HCT116 (cell line): ENCODE results near the gene SDCCAG8. TPM values are rescaled to one million over a fixed set of nuclear protein-coding genes. Genes with fewer than 3 reads are reported as not detected.

Source experiments
- ATAC-seq: fragments of 200-7000 bp; cut with Tn5 transposase; 2 replicates; pipeline ENCODE4 v1.9.1; 2020; ENCODE audit warnings: mild to moderate bottlenecking, moderate library complexity
- BruUV-seq: library from RNA; stranded (reverse); fragments of 400-500 nt; replicated peaks from 2 replicates; lab custom pipeline; 2021; lab: Mats Ljungman, UMichigan
- CTCF ChIA-PET: fragments of 300-600 bp; sonication (Branson Sonifier 250); formaldehyde crosslinking; loops from one replicate; lab custom pipeline; 2021; ENCODE audit warnings: antibody characterized with exemption; lab: Charles Lee
- POLR2A ChIA-PET: fragments of 300-600, 350-600 bp; sonication (Branson Sonifier 250); formaldehyde crosslinking; loops from one replicate; lab custom pipeline; 2021; ENCODE audit warnings: antibody characterized with exemption; lab: Charles Lee
- RAD21 ChIA-PET, 2 experiments: fragments of 300-600 bp; sonication (Branson Sonifier 250); formaldehyde crosslinking; loops; one replicate each; lab custom pipeline; 2023; ENCODE audit warnings: low total read pairs in 2 of 2; ENCODE audit not compliant: uncharacterized antibody in 2 of 2, unreplicated experiment in 2 of 2, low non-redundant PET in 1 of 2; lab: Charles Lee
- DNase-seq: peaks from one replicate; pipeline ENCODE4 v3.0.0-alpha.2; 2010; ENCODE audit warnings: low read depth, low spot score
- H2AFZ ChIP-seq: fragments of 200-600 bp; shearing (Covaris generic), sonication (generic); 2 replicates; pipeline ENCODE4 v1.6.1; 2017; ENCODE audit warnings: low read depth, mixed run types, mixed read lengths, antibody characterized with exemption, low read length; ENCODE audit not compliant: poor library complexity, severe bottlenecking
- H3K27ac ChIP-seq: 2 replicates; pipeline ENCODE4 v1.5.1; 2012; ENCODE audit warnings: low read depth, low read length
- H3K27me3 ChIP-seq: fragments of 200-600 bp; sonication (generic); 2 replicates; pipeline ENCODE4 v1.6.1; 2016; ENCODE audit warnings: mixed run types, low read length, mixed read lengths; ENCODE audit not compliant: insufficient read depth
- H3K36me3 ChIP-seq, 2 experiments: fragments of 200-500 bp in 1 of 2; fragments of 200-600 bp in 1 of 2; sonication (Bioruptor generic) in 1 of 2; sonication (generic) in 1 of 2; 2 replicates each; pipeline versions ENCODE4 v1.5.1 to v1.6.1; 2014 to 2016; ENCODE audit warnings: low read length in 2 of 2, inconsistent platforms in 1 of 2, mixed read lengths in 1 of 2, mixed run types in 1 of 2; ENCODE audit not compliant: insufficient read depth in 2 of 2, control insufficient read depth in 1 of 2
- H3K4me1 ChIP-seq, 2 experiments: fragments of 200-600 bp in 1 of 2; sonication (generic) in 1 of 2; 2 replicates each; pipeline versions ENCODE4 v1.5.1 to v1.6.1; 2012 to 2017; ENCODE audit warnings: low read length in 2 of 2, inconsistent platforms in 1 of 2, mild to moderate bottlenecking in 1 of 2, mixed read lengths in 1 of 2, mixed run types in 1 of 2, moderate library complexity in 1 of 2; ENCODE audit not compliant: insufficient read depth in 2 of 2, control insufficient read depth in 1 of 2
- H3K4me2 ChIP-seq: fragments of 200-600 bp; sonication (generic); 2 replicates; pipeline ENCODE4 v1.6.1; 2017; ENCODE audit warnings: mixed run types, low read length, mixed read lengths
- H3K4me3 ChIP-seq, 2 experiments: fragments of 200-600 bp in 1 of 2; sonication (generic) in 1 of 2; replicated peaks in 1 of 2; 2 replicates each; pipeline ENCODE4 v1.5.1; 2011 to 2016; ENCODE audit warnings: low read length in 2 of 2, control low read depth in 1 of 2, low read depth in 1 of 2, mild to moderate bottlenecking in 1 of 2, mixed read lengths in 1 of 2, mixed run types in 1 of 2
- H3K79me2 ChIP-seq: fragments of 200-600 bp; sonication (generic); 2 replicates; pipeline ENCODE4 v1.6.1; 2017; ENCODE audit warnings: mild to moderate bottlenecking, mixed run types, low read length, moderate library complexity, mixed read lengths; ENCODE audit not compliant: insufficient read depth
- H3K9ac ChIP-seq: fragments of 200-600 bp; sonication (generic); 2 replicates; pipeline ENCODE4 v1.6.1; 2016; ENCODE audit warnings: low read length, mixed read lengths
- H3K9me2 ChIP-seq: fragments of 200-600 bp; sonication (generic), shearing (Covaris generic); 2 replicates; pipeline ENCODE4 v1.6.1; 2017; ENCODE audit warnings: mixed run types, mild to moderate bottlenecking, moderate library complexity; ENCODE audit not compliant: insufficient read depth
- H3K9me3 ChIP-seq, 2 experiments: fragments of 200-500 bp in 1 of 2; fragments of 200-600 bp in 1 of 2; sonication (Bioruptor generic) in 1 of 2; sonication (generic) in 1 of 2; 2 replicates each; pipeline ENCODE4 v1.6.1; 2014 to 2017; ENCODE audit warnings: low read length in 2 of 2, mixed read lengths in 2 of 2, inconsistent platforms in 1 of 2, low read depth in 1 of 2, mild to moderate bottlenecking in 1 of 2, mixed run types in 1 of 2, moderate library complexity in 1 of 2; ENCODE audit not compliant: control insufficient read depth in 1 of 2, insufficient read depth in 1 of 2
- H4K20me1 ChIP-seq: fragments of 200-600 bp; sonication (generic), shearing (Covaris generic); 2 replicates; pipeline ENCODE4 v1.6.1; 2017; ENCODE audit warnings: mixed run types, mild to moderate bottlenecking, moderate library complexity; ENCODE audit not compliant: insufficient read depth
- CEBPB ChIP-seq: IDR thresholded peaks from 2 replicates; pipeline ENCODE4 v1.6.1; 2012; ENCODE audit warnings: low read depth
- EZH2 ChIP-seq: fragments of 200-600 bp; sonication (generic); IDR thresholded peaks from 2 replicates; pipeline ENCODE4 v1.6.1; 2017; ENCODE audit warnings: antibody characterized with exemption, mixed run types
- RAD21 ChIP-seq: IDR thresholded peaks from 2 replicates; pipeline ENCODE4 v1.6.1; 2012; ENCODE audit warnings: low read depth, mild to moderate bottlenecking
- REST ChIP-seq: IDR thresholded peaks from 2 replicates; pipeline ENCODE4 v1.6.1; 2012; ENCODE audit warnings: low read depth
- SIN3A ChIP-seq: IDR thresholded peaks from 2 replicates; pipeline ENCODE4 v1.6.1; 2012; ENCODE audit warnings: low read depth
- SRF ChIP-seq: IDR thresholded peaks from 2 replicates; pipeline ENCODE4 v1.6.1; 2012; ENCODE audit warnings: low read depth
- TCF7L2 ChIP-seq: IDR thresholded peaks from 2 replicates; pipeline ENCODE4 v1.7.0; 2011; ENCODE audit warnings: borderline replicate concordance, inconsistent platforms; ENCODE audit not compliant: insufficient read depth, insufficient read length; ENCODE audit errors: extremely low read depth
- ZBTB33 ChIP-seq: IDR thresholded peaks from 2 replicates; pipeline ENCODE4 v1.6.1; 2011; ENCODE audit warnings: mild to moderate bottlenecking, low read length, moderate library complexity; ENCODE audit not compliant: insufficient replicate concordance; ENCODE audit errors: extremely low read depth
- ZNF274 ChIP-seq: fragments of 200-500 bp; sonication (Bioruptor generic); IDR thresholded peaks from 2 replicates; pipeline ENCODE4 v1.6.1; 2014; ENCODE audit warnings: mild to moderate bottlenecking, low read depth, low read length, inconsistent platforms
- intact Hi-C: fragments of 100-400 bp; cut with micrococcal nuclease; formaldehyde crosslinking; loops from 2 replicates; pipeline ENCODE4 v1.10.0; 2022
- total RNA-seq: library from RNA; stranded (reverse); gene quantifications from one replicate; pipeline ENCODE4 v1.2.1, GENCODE V29; 2021; ENCODE audit not compliant: unreplicated experiment

SDCCAG8 gene
- total RNA-seq, 1 experiment from 2014 or later: 38.2 TPM

GRCh38 chr1:243443557-243443956 lies 187.7 kb downstream of the SDCCAG8 start:
- no peak overlapping the region for H3K27ac ChIP-seq
- no peaks in the 10 kb centered on the region for H3K4me1 ChIP-seq
- no peak overlapping the region for H3K9ac ChIP-seq
- POLR2A ChIA-PET: no interaction called here
- no peak overlapping the region for H3K4me2 ChIP-seq
- no peaks in the 10 kb centered on the region for H3K9me3 ChIP-seq
- ATAC-seq (no peak), DNase-seq (no peak)
- H4K20me1 ChIP-seq: no peaks in the 10 kb centered on the region
- intact Hi-C loops: no loop called here
- H3K9me2 ChIP-seq: no peaks in the 10 kb centered on the region
- no peaks in the 10 kb centered on the region for H3K79me2 ChIP-seq
- TF ChIP-seq SRF: no peak
- no peak for TF ChIP-seq ZNF274
- TF ChIP-seq EZH2: no peak
- no peak for TF ChIP-seq TCF7L2
- no peak for TF ChIP-seq CEBPB
- TF ChIP-seq SIN3A: no peak
- TF ChIP-seq RAD21: no peak
- TF ChIP-seq ZBTB33: no peak
- TF ChIP-seq REST: no peak
- CTCF ChIA-PET: no interaction called here
- no TSS peak for BruUV-seq
- H3K36me3 ChIP-seq: no peaks in the 10 kb centered on the region
- H2AFZ ChIP-seq: no peak overlapping the region
- no peaks in the 10 kb centered on the region for H3K27me3 ChIP-seq
- RAD21 ChIA-PET: no interaction called here
- no peak overlapping the region for H3K4me3 ChIP-seq
